ENCODE data around the gene HBE1. TPM values are rescaled to one million over a fixed set of nuclear protein-coding genes. Genes with fewer than 3 reads are reported as not detected.

HBE1 gene
- total and polyA plus RNA-seq, 9 of the 15 experiments (the other 6 are each of a cell fraction or from before 2014, with no cell fraction given): 612 to 10,250 (median 2,181) TPM

- TF ChIP-seq ETV6 (IDR thresholded peaks at IDR 0.05; ENCODE audit: borderline replicate concordance in 1 of 2, low read depth in 2 of 2, low read length in 1 of 2) (no peak), ETV6 (CRISPR knock-in tag; IDR thresholded peaks at IDR 0.05; ENCODE audit: borderline replicate concordance) (no peak), NFXL1 (CRISPR knock-in tag; IDR thresholded peaks at IDR 0.05) (no peak), ARNT (IDR thresholded peaks at IDR 0.05) (peak in 1 of 2 experiments; percentile 34; a peak in 1 of 4 replicates), TEAD2 (tag; IDR thresholded peaks at IDR 0.05) (no peak), HDAC2 (IDR thresholded peaks at IDR 0.05) (peak; percentile 38; the same call in 1 of the 2 replicates), HMGXB4 (CRISPR knock-in tag; IDR thresholded peaks at IDR 0.05) (no peak), MCM3 (IDR thresholded peaks at IDR 0.05) (no peak), DMBX1 (CRISPR knock-in tag; IDR thresholded peaks at IDR 0.05; ENCODE audit: borderline replicate concordance) (peak; percentile 52), BCOR (IDR thresholded peaks at IDR 0.05) (peak; percentile 63)
Observed at GRCh38 chr11:5288906-5289550, 19.3 kb upstream of the HBE1 start (continued).

All from K562 (cell line).